GM12872 (cell line): Measurements from ENCODE around the gene OSBPL1A.

Source experiments
- CTCF ChIP-seq: IDR thresholded peaks from 3 replicates; pipeline ENCODE4 v1.5.1; 2011; ENCODE audit warnings: low read depth, mild to moderate bottlenecking, low read length, moderate library complexity; ENCODE audit not compliant: insufficient read depth

The OSBPL1A gene

GRCh38 chr18:24173997-24174396, 223.6 kb downstream of the OSBPL1A start:
- TF ChIP-seq CTCF: no peak

GRCh38 chr18:24170360-24170759, 227.3 kb downstream of the OSBPL1A start:
- TF ChIP-seq CTCF: no peak

GRCh38 chr18:24168496-24168895, 229.1 kb downstream of the OSBPL1A start:
- TF ChIP-seq CTCF: no peak

- TF ChIP-seq CTCF: no peak
Measured at GRCh38 chr18:24161304-24161703, 236.3 kb downstream of the OSBPL1A start.

- TF ChIP-seq CTCF: no peak
Measured at GRCh38 chr18:24160086-24160485, 237.5 kb downstream of the OSBPL1A start.

- TF ChIP-seq CTCF: no peak
Measured at GRCh38 chr18:24157855-24158254, 239.8 kb downstream of the OSBPL1A start.

- TF ChIP-seq CTCF: no peak
Measured at GRCh38 chr18:24153397-24153796, 244.2 kb downstream of the OSBPL1A start.

- TF ChIP-seq CTCF: no peak
Measured at GRCh38 chr18:24142376-24142775, 255.2 kb downstream of the OSBPL1A start.
